Measurements from ENCODE around the gene ZMYM3. TPM values are rescaled to one million over a fixed set of nuclear protein-coding genes. Genes with fewer than 3 reads are reported as not detected.
A peak's percentile ranks its signal among the peaks of the same experiment; 100 is the strongest.
"Not testable (repeated sequence)": the region's sequence is repeated elsewhere in the genome, so short reads cannot be mapped to it uniquely, and the experiment has no call there.

ZMYM3 gene
- total RNA-seq = 10 to 100 TPM in 3 of 6 experiments, 1 to 10 TPM in 3; 8.2 to 13.7 (median 10.1) TPM
- long read RNA-seq = 0 reads

- H3K27ac ChIP-seq = peak within 1 kb of the TSS; percentile 57 to 68 (median 59)
- peak; percentile 58 for TF ChIP-seq POLR2A (IDR thresholded peaks at IDR 0.05)
- no peak for TF ChIP-seq CTCF (IDR thresholded peaks at IDR 0.05)
- peak; percentile 88 to 91 (median 89) for DNase-seq
- WGBS (ENCODE audit: insufficient coverage, low coverage, low lambda C conversion rate, missing lambda C conversion rate) = 32% methylated on average over 28 of the region's 54 CpGs
- peak within 1 kb of the TSS; percentile 59 to 71 (median 59) for H3K4me3 ChIP-seq
- peaks cover 0 to 6% of the 10 kb centered on the region in 2 donors for H3K27me3 ChIP-seq
- peaks cover 0 to 5% (median 0%) of the 10 kb centered on the region in 4 donors for H3K4me1 ChIP-seq
- no peaks in the 10 kb centered on the region for H3K9me3 ChIP-seq
- intact Hi-C loops (cut with DNase I) = no loop called here
- no peaks in the 10 kb centered on the region for H3K36me3 ChIP-seq
- peak; percentile 91 to 95 (median 92) for ATAC-seq
Measured at GRCh38 chrX:71254092-71254963, at the start of gene ZMYM3. ZMYM3 (minus strand) TSS chrX:71254140; CDS start chrX:71253255, 885 bp downstream.

GRCh38 chrX:71302461-71303213, 48.7 kb upstream of the ZMYM3 start:
- WGBS (ENCODE audit: insufficient coverage, low coverage, low lambda C conversion rate, missing lambda C conversion rate) = 58% methylated on average over 5 of the region's 5 CpGs
- Histone ChIP-seq H3K4me1 (peaks cover 0 to 12% (median 0%) of the 10 kb centered on the region in 4 donors), H3K27me3 (no peaks in the 10 kb centered on the region), H3K4me3 (no peak overlapping the region), H3K27ac (no peak overlapping the region), H3K36me3 (peaks cover 0 to 23% (median 0%) of the 10 kb centered on the region in 4 donors), H3K9me3 (no peaks in the 10 kb centered on the region)
- intact Hi-C loops (cut with DNase I) = no loop called here
- ATAC-seq (peak in 2 of 4 donors; percentile 29 to 36), DNase-seq (no peak)
- TF ChIP-seq POLR2A (IDR thresholded peaks at IDR 0.05) (no peak), CTCF (IDR thresholded peaks at IDR 0.05) (no peak)

- WGBS (ENCODE audit: insufficient coverage, low coverage, low lambda C conversion rate, missing lambda C conversion rate) = 31% methylated on average over 9 of the region's 10 CpGs
- H3K27ac ChIP-seq = no peak within 1 kb of the TSS
Measured at GRCh38 chrX:71301195-71301924, 47.4 kb upstream of the ZMYM3 start, which contains the start of gene ITGB1BP2. ITGB1BP2 (plus strand) TSS chrX:71301750; CDS start chrX:71301807, 57 bp downstream.

GRCh38 chrX:71300495-71300894, 46.6 kb upstream of the ZMYM3 start:
- H3K27ac ChIP-seq; H3K27me3 ChIP-seq; DNase-seq; H3K4me3 ChIP-seq; intact Hi-C loops (cut with DNase I); H3K9me3 ChIP-seq: not testable (repeated sequence)
- WGBS (ENCODE audit: insufficient coverage, low coverage, low lambda C conversion rate, missing lambda C conversion rate) = 61% methylated on average over 6 of the region's 7 CpGs
- ATAC-seq = peak in 3 of 4 donors; percentile 24 to 71 (median 52)
- Histone ChIP-seq H3K36me3 (peaks cover 0 to 43% (median 4%) of the 10 kb centered on the region in 4 donors), H3K4me1 (peaks cover 0 to 12% (median 0%) of the 10 kb centered on the region in 4 donors)

More at GRCh38 chrX:71301195-71301924, 47.4 kb upstream of the ZMYM3 start, which contains the start of gene ITGB1BP2:
- Histone ChIP-seq H3K4me3 (no peak within 1 kb of the TSS), H3K27me3 (no peaks in the 10 kb centered on the region), H3K9me3 (no peaks in the 10 kb centered on the region), H3K36me3 (peaks cover 0 to 35% (median 4%) of the 10 kb centered on the region in 4 donors), H3K4me1 (peaks cover 0 to 12% (median 0%) of the 10 kb centered on the region in 4 donors)
- TF ChIP-seq CTCF (IDR thresholded peaks at IDR 0.05) = no peak
- TF ChIP-seq POLR2A (IDR thresholded peaks at IDR 0.05) = no peak
- ATAC-seq (peak; percentile 58 to 81 (median 65)), DNase-seq (peak in 1 of 3 donors; percentile 47)
- intact Hi-C loops (cut with DNase I) = no loop called here

GRCh38 chrX:71300064-71300463, 46.1 kb upstream of the ZMYM3 start:
- peaks cover 0 to 46% (median 4%) of the 10 kb centered on the region in 4 donors for H3K36me3 ChIP-seq
- H3K4me3 ChIP-seq; H3K9me3 ChIP-seq; DNase-seq; ATAC-seq; H3K27ac ChIP-seq; intact Hi-C loops (cut with DNase I); H3K27me3 ChIP-seq: not testable (repeated sequence)
- H3K4me1 ChIP-seq = peaks cover 0 to 12% (median 0%) of the 10 kb centered on the region in 4 donors
- WGBS (ENCODE audit: insufficient coverage, low coverage, low lambda C conversion rate, missing lambda C conversion rate) = 61% methylated on average over 5 of the region's 7 CpGs

All from right lobe of liver (tissue), 6 donors.